CD8-positive, alpha-beta memory T cell (primary cell): Measurements from ENCODE around the gene MVP. TPM values are rescaled to one million over a fixed set of nuclear protein-coding genes. Genes with fewer than 3 reads are reported as not detected.
A peak's percentile ranks its signal among the peaks of the same experiment; 100 is the strongest.

ENCODE experiments used
- CTCF ChIA-PET: fragments of 350-600 bp; sonication (Branson Sonifier 250); formaldehyde crosslinking; loops from one replicate; lab custom pipeline; 2021; ENCODE audit warnings: antibody characterized with exemption; lab: Charles Lee
- POLR2A ChIA-PET: fragments of 350-600 bp; sonication (Branson Sonifier 250); formaldehyde crosslinking; loops from one replicate; lab custom pipeline; 2021; ENCODE audit warnings: antibody characterized with exemption; lab: Charles Lee
- DNase-seq, 5 donors: peaks; one replicate each; pipeline versions ENCODE4 v3.0.0 to v3.0.0-alpha.2; 2020 to 2022; ENCODE audit warnings: mixed read lengths in 1 of 5
- H3K27ac ChIP-seq: one replicate; pipeline ENCODE4 v1.7.0; 2013; ENCODE audit warnings: low read depth, mild to moderate bottlenecking, low read length, moderate library complexity
- H3K27me3 ChIP-seq: 2 replicates; pipeline ENCODE4 v1.7.0; 2013; ENCODE audit warnings: low read length, mild to moderate bottlenecking; ENCODE audit not compliant: insufficient read depth, poor library complexity, severe bottlenecking
- H3K36me3 ChIP-seq: 2 replicates; pipeline ENCODE4 v1.7.0; 2013; ENCODE audit warnings: mild to moderate bottlenecking, low read length, moderate library complexity; ENCODE audit not compliant: insufficient read depth
- H3K4me1 ChIP-seq: 2 replicates; pipeline ENCODE4 v1.7.0; 2013; ENCODE audit warnings: mild to moderate bottlenecking, low read length, moderate library complexity; ENCODE audit not compliant: insufficient read depth
- H3K4me3 ChIP-seq: 2 replicates; pipeline ENCODE4 v1.7.0; 2013; ENCODE audit warnings: mild to moderate bottlenecking, low read length
- H3K9me3 ChIP-seq: 2 replicates; pipeline ENCODE4 v1.7.0; 2013; ENCODE audit warnings: mild to moderate bottlenecking, low read length
- H3K27ac Mint-ChIP-seq, 8 donors: one replicate each; pipeline ENCODE4 v1.8.0; 2020 to 2021; ENCODE audit warnings: mixed read lengths in 8 of 8, mild to moderate bottlenecking in 6 of 8, inconsistent platforms in 3 of 8, moderate library complexity in 3 of 8
- H3K27me3 Mint-ChIP-seq, 2 donors: one replicate each; pipeline ENCODE4 v1.8.0; 2020 to 2021; ENCODE audit warnings: mixed read lengths in 2 of 2, mild to moderate bottlenecking in 1 of 2, moderate library complexity in 1 of 2
- H3K36me3 Mint-ChIP-seq, 3 donors: one replicate each; pipeline ENCODE4 v1.8.0; 2020 to 2021; ENCODE audit warnings: mixed read lengths in 3 of 3, inconsistent platforms in 1 of 3, mild to moderate bottlenecking in 1 of 3
- H3K4me1 Mint-ChIP-seq, 3 donors: one replicate each; pipeline ENCODE4 v1.8.0; 2020 to 2021; ENCODE audit warnings: mixed read lengths in 3 of 3, inconsistent platforms in 1 of 3, mild to moderate bottlenecking in 1 of 3
- H3K4me3 Mint-ChIP-seq, 7 donors: one replicate each; pipeline ENCODE4 v1.8.0; 2020 to 2021; ENCODE audit warnings: mixed read lengths in 7 of 7, mild to moderate bottlenecking in 6 of 7, moderate library complexity in 4 of 7, inconsistent platforms in 2 of 7
- H3K9me3 Mint-ChIP-seq, 5 donors: one replicate each; pipeline ENCODE4 v1.8.0; 2020 to 2022; ENCODE audit warnings: mixed read lengths in 5 of 5, mild to moderate bottlenecking in 3 of 5, moderate library complexity in 2 of 5, inconsistent platforms in 1 of 5
- polyA plus RNA-seq: library from polyadenylated mRNA; unstranded; fragments of 300-500 nt; fragmentation: Illumina TruSeq; gene quantifications from one replicate; pipeline ENCODE4 v1.2.3, GENCODE V29; 2021
- total RNA-seq, 2 experiments: library from RNA; stranded (reverse); gene quantifications; one replicate each; pipeline ENCODE4 v1.2.3, GENCODE V29; 2021

Gene MVP
- total and polyA plus RNA-seq, 3 experiments from 2014 or later = 54.5 to 155 (median 55.4) TPM

- H3K36me3 ChIP-seq = peaks cover 5% of the 10 kb centered on the region
- Mint-ChIP-seq H3K27me3 (peaks cover 0 to 5% of the 10 kb centered on the region in 2 donors), H3K27ac (peak overlapping the region; percentile 93 to 100 (median 100)), H3K9me3 (peaks cover 0 to 2% (median 0%) of the 10 kb centered on the region in 5 donors), H3K36me3 (peaks cover 3 to 31% (median 4%) of the 10 kb centered on the region in 3 donors), H3K4me3 (peak overlapping the region; percentile 88 to 96 (median 93)), H3K4me1 (peaks cover 46 to 68% (median 49%) of the 10 kb centered on the region in 3 donors)
- ChIA-PET POLR2A (interaction anchor here (0.6 to 4.1 kb wide), 9 partner anchors 7 to 214 kb away, joined by 3 to 59 read pairs (median 5); partner anchors contain the start of genes KIF22, MVP and PAGR1), CTCF (interaction anchor here (1.1 to 5.0 kb wide), 10 partner anchors 10 to 108 kb away, joined by 4 to 92 read pairs (median 12); partner anchors contain the start of genes MVP and PAGR1)
- peak overlapping the region; percentile 71 for H3K4me3 ChIP-seq
- DNase-seq = peak in 1 of 5 donors; percentile 53
- H3K9me3 ChIP-seq = no peaks in the 10 kb centered on the region
- peaks cover 46% of the 10 kb centered on the region for H3K4me1 ChIP-seq
- H3K27ac ChIP-seq = peak overlapping the region; percentile 79
- no peaks in the 10 kb centered on the region for H3K27me3 ChIP-seq
Measured at GRCh38 chr16:29809031-29809747, 11.1 kb upstream of the MVP start.

- Mint-ChIP-seq H3K9me3 (peaks cover 0 to 2% (median 0%) of the 10 kb centered on the region in 5 donors), H3K4me1 (peaks cover 46 to 67% (median 48%) of the 10 kb centered on the region in 3 donors), H3K4me3 (peak overlapping the region; percentile 86 to 96 (median 93)), H3K36me3 (peaks cover 3 to 31% (median 4%) of the 10 kb centered on the region in 3 donors), H3K27me3 (peaks cover 0 to 5% of the 10 kb centered on the region in 2 donors), H3K27ac (peak overlapping the region; percentile 89 to 99 (median 97))
- CTCF ChIA-PET = interaction anchor here (1.1 to 5.0 kb wide), 3 partner anchors 9 to 109 kb away, joined by 7 to 92 read pairs (median 11); partner anchors contain the start of genes MVP and PAGR1
- Histone ChIP-seq H3K9me3 (no peaks in the 10 kb centered on the region), H3K4me1 (peaks cover 45% of the 10 kb centered on the region), H3K27ac (peak overlapping the region; percentile 79), H3K27me3 (no peaks in the 10 kb centered on the region), H3K4me3 (peak overlapping the region; percentile 71), H3K36me3 (peaks cover 5% of the 10 kb centered on the region)
- POLR2A ChIA-PET = interaction anchor here (0.6 to 2.0 kb wide), 6 partner anchors 11 to 203 kb away, joined by 3 to 10 read pairs (median 5); partner anchors contain the start of gene MVP
- peak; percentile 53 to 84 (median 68) for DNase-seq
Measured at GRCh38 chr16:29809850-29810698, 10.2 kb upstream of the MVP start.

- H3K27ac Mint-ChIP-seq = peak overlapping the region; percentile 89 to 99 (median 97)
- ChIA-PET CTCF (interaction anchor here (1.1 to 5.0 kb wide), 3 partner anchors 8 to 110 kb away, joined by 7 to 92 read pairs (median 11); partner anchors contain the start of genes MVP and PAGR1), POLR2A (interaction anchor here (0.9 to 2.0 kb wide), 4 partner anchors 10 to 109 kb away, joined by 4 to 10 read pairs (median 6); partner anchors contain the start of gene MVP)
- H3K4me1 Mint-ChIP-seq = peaks cover 48 to 70% (median 51%) of the 10 kb centered on the region in 3 donors
- Histone ChIP-seq H3K9me3 (no peaks in the 10 kb centered on the region), H3K4me3 (peak overlapping the region; percentile 71), H3K4me1 (peaks cover 49% of the 10 kb centered on the region), H3K27me3 (no peaks in the 10 kb centered on the region), H3K36me3 (peaks cover 5% of the 10 kb centered on the region), H3K27ac (peak overlapping the region; percentile 79)
- peaks cover 3 to 28% (median 4%) of the 10 kb centered on the region in 3 donors for H3K36me3 Mint-ChIP-seq
- H3K4me3 Mint-ChIP-seq = peak overlapping the region; percentile 87 to 96 (median 93)
- H3K27me3 Mint-ChIP-seq = peaks cover 0 to 6% of the 10 kb centered on the region in 2 donors
- peaks cover 0 to 2% (median 0%) of the 10 kb centered on the region in 5 donors for H3K9me3 Mint-ChIP-seq
- no peak for DNase-seq
Measured at GRCh38 chr16:29810699-29811169, 9.5 kb upstream of the MVP start.

- Mint-ChIP-seq H3K27ac (peak overlapping the region; percentile 89 to 99 (median 97)), H3K4me3 (peak overlapping the region; percentile 87 to 96 (median 93)), H3K9me3 (peaks cover 0 to 2% (median 0%) of the 10 kb centered on the region in 5 donors), H3K4me1 (peaks cover 50 to 73% (median 54%) of the 10 kb centered on the region in 3 donors), H3K36me3 (peaks cover 3 to 31% (median 4%) of the 10 kb centered on the region in 3 donors), H3K27me3 (peaks cover 0 to 7% of the 10 kb centered on the region in 2 donors)
- peak; percentile 58 to 83 (median 65) for DNase-seq
- POLR2A ChIA-PET = interaction anchor here (0.6 to 2.0 kb wide), 2 partner anchors 10 to 65 kb away, joined by 4 to 10 read pairs; partner anchors contain the start of gene MVP
- Histone ChIP-seq H3K36me3 (peaks cover 5% of the 10 kb centered on the region), H3K9me3 (no peaks in the 10 kb centered on the region), H3K4me3 (peak overlapping the region; percentile 57), H3K4me1 (peaks cover 49% of the 10 kb centered on the region), H3K27ac (peak overlapping the region; percentile 51), H3K27me3 (no peaks in the 10 kb centered on the region)
- CTCF ChIA-PET = interaction anchor here (0.9 to 2.7 kb wide), 3 partner anchors 37 to 110 kb away, joined by 3 to 11 read pairs (median 3); no protein-coding TSS in a partner anchor
Measured at GRCh38 chr16:29811170-29811895, 8.9 kb upstream of the MVP start.

- Histone ChIP-seq H3K4me1 (peaks cover 51% of the 10 kb centered on the region), H3K27ac (peak within 1 kb of the TSS; percentile 51), H3K9me3 (no peaks in the 10 kb centered on the region), H3K27me3 (no peaks in the 10 kb centered on the region), H3K36me3 (peaks cover 5% of the 10 kb centered on the region), H3K4me3 (peak within 1 kb of the TSS; percentile 57)
- H3K27ac Mint-ChIP-seq = peak within 1 kb of the TSS; percentile 89 to 99 (median 97)
- peaks cover 3 to 35% (median 4%) of the 10 kb centered on the region in 3 donors for H3K36me3 Mint-ChIP-seq
- peak within 1 kb of the TSS; percentile 87 to 96 (median 93) for H3K4me3 Mint-ChIP-seq
- CTCF ChIA-PET = interaction anchor here (0.9 to 2.7 kb wide), 3 partner anchors 36 to 110 kb away, joined by 3 to 11 read pairs (median 3); no protein-coding TSS in a partner anchor
- peaks cover 55 to 79% (median 59%) of the 10 kb centered on the region in 3 donors for H3K4me1 Mint-ChIP-seq
- POLR2A ChIA-PET = interaction anchor here (0.6 to 0.9 kb wide), 2 partner anchors 22 to 66 kb away, joined by 4 read pairs; partner anchors contain the start of gene KIF22
- peaks cover 0 to 7% of the 10 kb centered on the region in 2 donors for H3K27me3 Mint-ChIP-seq
- H3K9me3 Mint-ChIP-seq = peaks cover 0 to 2% (median 0%) of the 10 kb centered on the region in 5 donors
- peak in 4 of 5 donors; percentile 41 to 74 (median 48) for DNase-seq
Measured at GRCh38 chr16:29811896-29812665, 8.2 kb upstream of the MVP start, which contains the start of gene PRRT2. TSS of gene PRRT2 (plus strand) at chr16:29812193. CDS start at chr16:29813055, 862 bp downstream.
